Measurements from ENCODE around the gene LCNL1.

LCNL1 gene

DNA sequence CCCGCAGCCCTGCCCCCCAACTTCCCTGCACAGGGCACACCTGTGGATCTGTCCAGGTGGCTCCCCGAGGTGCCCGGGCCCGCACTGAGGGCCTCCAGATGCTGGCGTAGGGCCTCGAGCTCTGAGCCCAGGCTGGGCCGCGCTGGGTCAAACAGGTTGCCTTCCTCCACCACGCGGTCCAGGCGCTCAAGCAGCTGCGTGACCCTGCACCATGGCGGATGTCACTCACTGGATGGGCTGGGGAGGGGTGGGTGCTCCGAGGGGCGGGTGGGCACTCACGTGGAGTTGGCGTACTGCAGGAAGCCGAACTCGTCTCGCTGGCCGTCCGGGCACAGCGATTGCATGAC is 39.8 kb downstream of the LCNL1 start:
- H3K4me3 ChIP-seq (ENCODE audit: low read depth, low read length): peak overlapping the region; percentile 15; the same call in 1 of the 2 replicates
- TF ChIP-seq, protein P1, sequence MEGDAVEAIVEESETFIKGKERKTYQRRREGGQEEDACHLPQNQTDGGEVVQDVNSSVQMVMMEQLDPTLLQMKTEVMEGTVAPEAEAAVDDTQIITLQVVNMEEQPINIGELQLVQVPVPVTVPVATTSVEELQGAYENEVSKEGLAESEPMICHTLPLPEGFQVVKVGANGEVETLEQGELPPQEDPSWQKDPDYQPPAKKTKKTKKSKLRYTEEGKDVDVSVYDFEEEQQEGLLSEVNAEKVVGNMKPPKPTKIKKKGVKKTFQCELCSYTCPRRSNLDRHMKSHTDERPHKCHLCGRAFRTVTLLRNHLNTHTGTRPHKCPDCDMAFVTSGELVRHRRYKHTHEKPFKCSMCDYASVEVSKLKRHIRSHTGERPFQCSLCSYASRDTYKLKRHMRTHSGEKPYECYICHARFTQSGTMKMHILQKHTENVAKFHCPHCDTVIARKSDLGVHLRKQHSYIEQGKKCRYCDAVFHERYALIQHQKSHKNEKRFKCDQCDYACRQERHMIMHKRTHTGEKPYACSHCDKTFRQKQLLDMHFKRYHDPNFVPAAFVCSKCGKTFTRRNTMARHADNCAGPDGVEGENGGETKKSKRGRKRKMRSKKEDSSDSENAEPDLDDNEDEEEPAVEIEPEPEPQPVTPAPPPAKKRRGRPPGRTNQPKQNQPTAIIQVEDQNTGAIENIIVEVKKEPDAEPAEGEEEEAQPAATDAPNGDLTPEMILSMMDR (IDR thresholded peaks at IDR 0.05; ENCODE audit: control insufficient read depth, extremely low read depth, insufficient read depth): no peak
- DNase-seq (ENCODE audit: low read depth): no peak

- TF ChIP-seq, protein P1 (IDR thresholded peaks at IDR 0.05; ENCODE audit: control insufficient read depth, extremely low read depth, insufficient read depth): no peak
- no peak overlapping the region for H3K4me3 ChIP-seq (ENCODE audit: low read depth, low read length)
- DNase-seq (ENCODE audit: low read depth): no peak
Measured at GRCh38 chr9:137023157-137023556, 40.4 kb downstream of the LCNL1 start.

GRCh38 chr9:137023583-137023991 is 40.8 kb downstream of the LCNL1 start:
- TF ChIP-seq, protein P1 (IDR thresholded peaks at IDR 0.05; ENCODE audit: control insufficient read depth, extremely low read depth, insufficient read depth): no peak
- no peak for DNase-seq (ENCODE audit: low read depth)
- no peak overlapping the region for H3K4me3 ChIP-seq (ENCODE audit: low read depth, low read length)

DNA sequence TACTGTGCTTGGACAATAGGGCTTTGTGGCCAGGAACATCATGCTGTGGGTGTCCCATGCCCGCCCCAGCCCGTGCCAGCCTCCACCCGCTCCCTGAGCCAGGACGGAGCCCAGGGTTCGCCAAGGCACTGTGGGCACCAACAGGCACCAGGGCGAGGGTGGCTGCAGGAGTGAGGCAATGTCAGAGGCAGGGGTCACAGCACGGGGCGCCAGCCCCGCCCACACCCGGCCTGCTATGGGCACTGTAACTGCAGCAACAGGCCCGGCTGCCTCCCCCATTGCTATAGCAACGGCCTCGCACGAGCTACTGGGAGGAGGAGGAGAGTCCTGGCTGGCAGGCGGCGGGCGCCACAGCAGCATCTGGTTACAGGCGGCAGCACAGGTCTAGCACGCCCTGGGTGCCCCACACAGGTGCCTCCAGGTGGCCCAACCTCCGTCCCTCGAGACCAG is 42.7 kb downstream of the LCNL1 start:
- peak overlapping the region; percentile 75 for H3K4me3 ChIP-seq (ENCODE audit: low read depth, low read length)
- peak; percentile 69 for DNase-seq (ENCODE audit: low read depth)
- TF ChIP-seq, protein P1 (IDR thresholded peaks at IDR 0.05; ENCODE audit: control insufficient read depth, extremely low read depth, insufficient read depth): peak; percentile 29; the same call in 1 of the 2 replicates

- TF ChIP-seq, protein P1 (IDR thresholded peaks at IDR 0.05; ENCODE audit: control insufficient read depth, extremely low read depth, insufficient read depth): no peak
- DNase-seq (ENCODE audit: low read depth): no peak
- peak overlapping the region; percentile 75 for H3K4me3 ChIP-seq (ENCODE audit: low read depth, low read length)
Measured at GRCh38 chr9:137026384-137026783, 43.6 kb downstream of the LCNL1 start.

DNA sequence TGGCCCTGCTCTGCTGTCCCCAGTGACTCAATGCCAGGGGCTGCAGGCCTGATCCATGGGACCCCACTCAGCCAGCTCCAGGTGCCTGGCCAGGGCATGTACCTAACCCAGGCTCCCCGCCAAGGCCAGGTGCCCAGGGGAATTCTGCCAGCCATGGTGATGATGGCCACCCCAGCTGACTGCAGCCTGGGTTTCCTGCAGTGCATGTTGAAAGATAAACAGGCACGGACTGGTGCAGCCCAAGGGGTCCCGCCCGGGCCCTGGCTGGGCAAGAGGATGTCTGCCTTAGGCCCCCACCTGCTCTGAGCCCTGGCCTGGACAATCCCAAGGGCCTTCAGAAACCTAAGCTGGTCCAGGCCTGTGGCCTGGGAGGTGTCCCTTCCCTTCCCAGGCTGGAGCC is 44.0 kb downstream of the LCNL1 start:
- DNase-seq (ENCODE audit: low read depth): no peak
- H3K4me3 ChIP-seq (ENCODE audit: low read depth, low read length): peak overlapping the region; percentile 75
- TF ChIP-seq, protein P1 (IDR thresholded peaks at IDR 0.05; ENCODE audit: control insufficient read depth, extremely low read depth, insufficient read depth): no peak

All from LNCaP clone FGC (cell line).